Fibroblast of skin of back (primary cell): ENCODE measurements around the gene AKR7A2.

ENCODE experiments used
- DNase-seq: peaks from one replicate; pipeline ENCODE4 v3.0.0-alpha.2; 2013

AKR7A2 gene

DNA sequence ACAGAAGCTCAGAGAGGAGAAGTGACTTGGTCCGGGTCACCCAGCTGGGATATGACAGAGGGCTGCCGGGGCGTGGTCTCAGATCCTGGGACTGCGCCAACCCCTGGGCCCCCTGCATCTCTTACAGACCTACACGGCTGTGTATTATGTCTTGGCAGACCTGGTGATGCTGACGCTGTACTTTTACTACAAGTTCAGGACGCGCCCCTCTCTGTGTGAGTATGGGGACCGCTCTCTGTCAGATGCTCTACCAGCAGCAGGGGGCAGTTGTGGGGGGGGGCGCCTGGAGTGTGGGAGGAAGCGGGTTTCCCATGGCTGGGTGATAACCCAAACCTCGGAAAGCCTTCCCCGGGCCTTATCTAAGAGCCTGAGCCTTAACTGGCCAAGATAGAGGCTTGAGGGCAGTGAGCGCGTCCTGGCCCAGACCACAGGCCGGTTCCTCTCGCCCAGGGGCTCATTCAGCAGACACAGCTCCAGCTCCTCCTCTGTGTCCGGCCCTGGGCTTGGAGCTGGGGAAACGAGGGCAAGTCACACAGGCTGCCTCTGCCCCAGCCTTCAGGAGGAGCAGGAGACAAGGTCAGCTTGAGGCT, 13.5 kb upstream of the AKR7A2 start:
- no peak for DNase-seq

DNA sequence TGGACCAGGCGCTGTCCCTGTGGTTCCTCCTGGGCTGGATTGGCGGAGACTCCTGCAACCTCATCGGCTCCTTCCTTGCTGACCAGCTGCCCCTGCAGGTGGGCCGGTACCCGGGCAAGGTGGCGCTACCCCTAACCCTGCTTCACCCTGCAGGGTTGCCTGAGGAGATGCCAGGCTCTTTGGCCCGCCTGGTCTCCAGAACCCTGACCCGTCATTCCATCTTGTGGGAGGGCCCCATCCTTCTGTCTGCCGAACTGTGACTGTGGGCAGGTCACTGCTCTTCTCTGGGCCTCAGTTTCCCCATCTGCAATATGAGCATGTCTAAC, 12.7 kb upstream of the AKR7A2 start:
- no peak for DNase-seq

DNA sequence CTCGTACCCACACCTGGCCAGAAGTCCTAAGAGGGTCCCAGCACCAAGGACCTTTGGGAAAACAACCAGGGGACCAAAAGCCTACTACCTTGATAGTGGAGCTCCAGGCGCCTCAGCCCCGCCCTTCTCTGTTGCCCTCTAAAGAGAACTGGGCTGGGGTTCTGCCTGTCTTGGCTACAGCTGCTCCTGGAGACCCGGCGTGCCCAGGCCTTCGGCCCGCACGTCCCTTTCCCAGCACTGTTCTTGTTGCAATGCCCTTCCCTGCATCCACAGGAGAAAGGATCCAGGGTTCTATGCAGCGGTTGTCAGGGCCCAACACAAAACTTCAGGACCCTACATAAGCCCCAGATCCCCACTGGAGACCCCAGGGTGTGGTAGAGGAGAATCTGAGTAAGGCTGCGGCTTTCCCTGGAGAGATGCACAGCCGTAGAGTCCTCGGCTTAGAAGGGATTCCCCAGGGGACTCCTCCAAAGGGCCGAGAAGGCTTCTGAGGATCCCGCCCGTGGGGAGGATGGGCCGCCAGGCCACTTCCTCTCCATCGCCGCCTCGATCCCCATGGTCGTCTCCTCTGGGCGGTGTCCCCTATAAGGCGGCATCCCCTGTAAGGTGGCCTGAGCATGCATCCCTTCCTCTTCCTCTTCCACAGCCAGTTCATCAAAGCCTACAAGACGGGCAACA, 12.2 kb upstream of the AKR7A2 start:
- no peak for DNase-seq

GRCh38 chr1:19322481-19322880, 10.5 kb upstream of the AKR7A2 start:
- no peak for DNase-seq

GRCh38 chr1:19321071-19321470, 9.1 kb upstream of the AKR7A2 start:
- no peak for DNase-seq

GRCh38 chr1:19319196-19319595, 7.3 kb upstream of the AKR7A2 start:
- DNase-seq = peak; percentile 29

- no peak for DNase-seq
Measured at GRCh38 chr1:19317126-19317910, 5.4 kb upstream of the AKR7A2 start.

GRCh38 chr1:19315378-19316198, 3.6 kb upstream of the AKR7A2 start:
- peak; percentile 62 for DNase-seq

DNA sequence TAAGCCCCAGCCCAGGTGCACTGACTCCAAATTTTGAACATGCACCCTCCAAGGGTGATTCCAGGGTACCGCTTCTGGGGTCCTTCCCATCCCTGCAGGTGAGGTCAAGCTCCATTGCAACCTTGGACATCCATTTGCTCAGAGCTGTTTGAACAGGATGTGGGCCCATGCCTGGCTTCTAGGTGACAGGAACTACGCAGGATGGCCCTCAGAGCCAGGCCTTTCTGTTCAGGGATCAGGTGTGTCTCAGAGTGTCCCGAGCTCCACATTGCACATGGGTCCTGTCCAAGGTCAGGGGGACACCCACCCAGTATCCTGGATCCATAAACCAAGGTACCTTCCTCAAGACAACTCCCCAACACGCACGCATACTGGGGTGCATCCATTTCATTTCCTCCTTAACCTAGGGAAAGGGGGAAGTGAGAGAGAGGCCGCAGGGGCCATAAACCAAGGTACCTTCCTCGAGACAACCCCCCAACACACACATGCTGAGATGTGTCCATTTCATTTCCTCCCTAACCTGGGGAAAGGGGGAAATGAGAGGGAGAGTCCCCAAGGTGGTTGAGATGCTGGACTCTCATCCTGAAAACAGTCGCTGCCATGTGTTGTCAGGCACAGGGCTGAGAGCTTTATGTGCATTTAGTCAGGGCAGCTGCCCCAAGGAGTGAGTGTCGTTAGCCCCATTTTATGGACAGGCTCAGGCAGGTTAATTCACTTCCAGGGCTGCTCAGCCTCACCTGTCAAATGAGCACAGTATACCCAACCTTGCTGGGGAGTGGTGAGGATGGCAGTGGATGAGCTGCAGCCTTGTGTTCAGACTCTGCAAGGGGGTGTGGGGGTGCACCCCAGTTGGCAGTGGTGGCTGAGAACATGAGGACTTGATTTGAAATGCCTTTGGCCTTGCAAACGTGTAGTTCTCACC, 2.3 kb upstream of the AKR7A2 start:
- no peak for DNase-seq

DNA sequence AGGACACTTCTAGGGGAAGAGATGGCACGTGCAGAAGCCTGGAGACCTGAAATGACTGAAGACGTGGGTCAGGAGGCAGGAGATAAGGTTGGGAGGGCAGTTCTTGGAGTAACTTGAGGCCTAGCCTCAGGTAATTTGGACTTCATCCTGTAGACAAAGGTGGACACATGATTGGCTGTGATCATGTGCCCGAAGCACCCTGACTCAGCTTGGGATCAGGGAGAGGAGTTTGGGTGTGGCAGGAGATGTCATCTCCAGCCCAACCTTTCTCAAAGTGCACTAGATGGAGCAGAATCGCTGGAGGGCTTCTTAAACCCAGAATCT, 1.7 kb upstream of the AKR7A2 start:
- DNase-seq = no peak

DNA sequence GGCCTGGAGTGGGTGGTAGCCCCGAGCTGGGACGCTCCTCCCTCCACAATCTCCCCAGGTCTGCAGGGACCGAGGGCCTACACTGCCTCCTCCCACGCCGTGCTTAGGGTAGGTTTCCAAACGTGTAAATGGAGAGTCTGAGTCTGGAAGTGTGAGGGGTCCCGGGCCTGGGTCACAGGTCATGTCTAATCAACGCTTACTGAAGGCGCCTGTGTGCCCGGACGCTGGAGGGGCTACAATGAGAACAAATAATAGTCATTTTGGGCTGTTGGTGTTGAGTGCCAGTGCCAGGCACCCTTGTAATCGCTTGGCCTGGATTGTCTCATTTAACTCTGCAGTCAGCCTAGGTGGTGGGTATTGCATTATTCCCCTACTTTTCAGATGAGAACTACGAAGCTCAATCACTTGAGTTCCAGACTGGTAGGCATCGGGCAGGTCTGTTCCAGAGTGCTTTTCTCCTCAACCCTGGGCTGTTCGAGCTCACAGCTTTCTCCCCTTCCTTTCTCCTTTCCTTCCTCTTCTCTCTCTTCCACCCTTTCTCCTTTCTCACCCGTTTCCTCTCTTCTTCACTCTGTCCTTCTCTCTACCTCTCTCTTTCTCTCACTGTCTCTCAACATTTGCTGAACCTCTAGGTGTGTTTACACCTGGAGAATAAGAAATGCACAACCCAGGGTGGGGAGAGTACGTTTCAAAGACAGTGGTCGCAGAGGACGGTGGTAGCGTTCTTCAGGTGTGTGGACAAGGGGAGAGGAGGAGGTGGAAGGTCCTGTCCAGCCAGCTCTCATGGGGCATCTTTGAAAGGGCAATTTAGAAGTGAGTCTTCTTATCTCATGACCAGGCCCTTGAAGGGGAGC, 1.1 kb upstream of the AKR7A2 start:
- DNase-seq = no peak

DNA sequence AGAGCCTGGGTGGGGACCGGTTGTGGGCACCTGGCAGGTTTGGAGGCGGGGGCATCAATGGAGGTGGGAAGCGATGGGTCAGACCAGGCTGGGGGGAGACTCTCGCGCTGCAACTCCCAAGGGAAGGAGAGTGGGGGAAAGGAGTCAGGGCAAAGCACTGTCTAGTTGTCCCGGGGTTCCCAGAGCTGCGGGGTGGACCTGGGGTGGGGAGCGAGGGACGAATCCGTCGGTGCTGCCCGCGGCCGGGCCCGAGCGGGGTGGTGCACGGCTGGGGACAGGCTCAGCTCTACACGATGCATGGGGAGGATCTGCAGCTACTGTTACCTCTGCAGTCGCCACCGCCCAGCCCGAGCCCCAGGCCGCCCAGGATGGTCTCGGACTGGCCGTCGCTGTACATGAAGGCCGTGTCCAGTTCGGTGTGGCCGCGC, 427 bp downstream of the AKR7A2 start:
- no peak for DNase-seq

DNA sequence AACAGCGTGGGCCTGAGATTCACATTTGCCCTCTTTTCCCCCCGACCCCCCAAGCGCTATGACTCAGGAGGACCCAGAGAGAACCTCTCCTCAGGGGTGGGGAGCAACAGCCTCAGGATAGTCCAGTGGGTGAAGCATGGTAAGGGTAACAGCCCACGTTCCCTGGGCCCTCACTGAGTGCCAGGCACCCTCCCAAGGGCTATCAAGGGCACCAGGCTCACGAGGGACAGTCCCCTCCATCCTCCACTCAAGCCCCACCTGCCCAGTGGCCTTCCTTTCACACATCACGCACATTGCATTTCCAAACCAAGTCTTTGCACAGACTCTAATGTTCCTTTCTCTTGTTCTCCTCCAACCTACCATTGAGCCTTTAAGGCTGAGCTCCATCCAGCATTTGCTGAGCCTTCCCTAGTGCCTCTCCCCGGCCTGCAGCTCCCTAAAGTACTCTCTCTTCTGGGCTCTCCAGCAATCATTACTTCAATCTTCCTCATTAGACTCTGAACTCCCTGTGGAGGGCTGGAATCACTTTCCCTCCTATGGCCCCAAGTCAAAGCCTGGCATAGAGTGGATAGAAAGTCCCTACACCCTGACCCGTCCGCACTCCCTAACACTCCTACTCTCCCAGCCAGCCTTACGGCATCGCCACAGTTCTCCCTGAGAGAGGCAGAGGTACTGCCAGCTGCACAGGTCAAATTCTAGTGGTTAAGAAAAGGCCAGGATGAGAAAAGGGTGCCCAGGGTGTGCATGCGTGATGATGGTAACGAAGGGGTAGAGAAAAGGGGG, 1.0 kb downstream of the AKR7A2 start:
- no peak for DNase-seq

- no peak for DNase-seq
Measured at GRCh38 chr1:19310061-19310460, 1.9 kb downstream of the AKR7A2 start.

GRCh38 chr1:19309123-19309813, 2.7 kb downstream of the AKR7A2 start:
- DNase-seq = peak; percentile 79

DNA sequence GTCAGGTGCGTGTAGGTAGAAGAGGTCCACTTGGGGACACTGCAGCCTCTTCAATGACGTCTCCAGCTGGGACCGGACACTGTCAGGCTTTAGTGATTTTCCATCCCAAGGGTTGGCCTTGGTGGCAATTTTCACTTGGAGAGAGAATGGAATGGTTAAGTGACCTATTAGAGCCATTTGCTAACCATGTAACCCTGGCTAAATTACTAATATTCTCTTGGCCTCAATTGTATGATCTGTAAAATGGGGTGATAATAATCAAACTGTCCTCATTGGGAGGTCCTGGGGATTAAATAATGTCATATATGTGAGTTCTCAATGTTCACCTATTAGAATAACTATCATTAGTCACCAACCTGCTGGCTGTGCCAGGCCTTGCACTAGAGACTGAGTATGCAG, 3.4 kb downstream of the AKR7A2 start:
- DNase-seq = no peak

- no peak for DNase-seq
Measured at GRCh38 chr1:19307794-19308508, 4.0 kb downstream of the AKR7A2 start.

DNA sequence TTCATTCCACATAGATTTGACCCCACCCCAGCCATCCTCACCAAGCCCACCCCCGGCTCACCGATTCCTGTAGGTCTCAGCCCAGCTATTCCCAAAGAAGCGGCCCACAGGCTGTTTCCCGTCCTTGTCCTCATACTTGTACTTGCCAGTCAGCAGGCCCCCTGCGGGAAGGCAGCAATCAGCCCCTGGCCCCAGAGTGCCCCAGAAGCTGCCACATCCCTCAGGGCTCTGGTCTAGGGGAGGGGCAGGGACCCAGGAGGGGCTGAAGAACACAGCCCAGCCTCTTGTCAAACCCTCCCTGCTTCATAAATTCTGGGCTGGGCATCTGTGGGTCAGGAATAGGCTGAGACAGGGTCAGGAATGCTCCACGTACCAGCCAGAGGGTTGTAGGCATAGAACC, 5.0 kb downstream of the AKR7A2 start:
- DNase-seq = no peak

GRCh38 chr1:19305880-19306279, 6.1 kb downstream of the AKR7A2 start:
- no peak for DNase-seq
